SK-N-SH treated with all-trans-retinoic acid at 6 μM for 48 hours (cell line): ENCODE results near the gene MYH9.

ENCODE experiments used
- ARNTL ChIP-seq: fragments of 450-650 bp; formaldehyde crosslinking; IDR thresholded peaks from 2 replicates; pipeline ENCODE4 v1.5.0; 2020; ENCODE audit warnings: low read depth, mild to moderate bottlenecking, moderate library complexity, borderline replicate concordance
- RARB ChIP-seq: fragments of 250-450 bp; sonication (Bioruptor Pico); IDR thresholded peaks from 2 replicates; pipeline ENCODE4 v1.8.0; 2021; ENCODE audit warnings: mild to moderate bottlenecking, moderate library complexity
- TCF4 ChIP-seq: fragments of 250-450 bp; sonication (Bioruptor Pico); IDR thresholded peaks from 2 replicates; pipeline ENCODE4 v1.8.0; 2021; ENCODE audit warnings: mild to moderate bottlenecking, moderate library complexity, borderline replicate concordance
- TF ChIP-seq, protein P1 (sequence below): fragments of 250-450 bp; sonication (Bioruptor Pico); IDR thresholded peaks from 2 replicates; pipeline ENCODE4 v1.5.1; 2021; ENCODE audit warnings: mild to moderate bottlenecking, moderate library complexity

DNA sequence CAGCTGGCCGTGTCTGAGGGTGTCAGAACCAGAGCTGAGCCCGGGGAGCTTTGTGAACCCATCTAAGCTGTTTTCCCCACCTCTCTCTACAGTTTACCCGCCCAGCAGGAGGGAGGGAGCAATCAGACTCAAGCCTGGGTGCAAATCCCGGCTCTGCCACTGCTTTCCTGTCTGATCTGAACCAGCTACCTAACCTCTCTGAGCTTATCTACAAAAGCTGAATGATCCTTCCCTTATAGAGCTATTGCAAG lies 148.7 kb downstream of the MYH9 start:
- TF ChIP-seq ARNTL (no peak), RARB (CRISPR knock-in tag) (no peak), TCF4 (CRISPR knock-in tag) (no peak)
- TF ChIP-seq, protein P1, sequence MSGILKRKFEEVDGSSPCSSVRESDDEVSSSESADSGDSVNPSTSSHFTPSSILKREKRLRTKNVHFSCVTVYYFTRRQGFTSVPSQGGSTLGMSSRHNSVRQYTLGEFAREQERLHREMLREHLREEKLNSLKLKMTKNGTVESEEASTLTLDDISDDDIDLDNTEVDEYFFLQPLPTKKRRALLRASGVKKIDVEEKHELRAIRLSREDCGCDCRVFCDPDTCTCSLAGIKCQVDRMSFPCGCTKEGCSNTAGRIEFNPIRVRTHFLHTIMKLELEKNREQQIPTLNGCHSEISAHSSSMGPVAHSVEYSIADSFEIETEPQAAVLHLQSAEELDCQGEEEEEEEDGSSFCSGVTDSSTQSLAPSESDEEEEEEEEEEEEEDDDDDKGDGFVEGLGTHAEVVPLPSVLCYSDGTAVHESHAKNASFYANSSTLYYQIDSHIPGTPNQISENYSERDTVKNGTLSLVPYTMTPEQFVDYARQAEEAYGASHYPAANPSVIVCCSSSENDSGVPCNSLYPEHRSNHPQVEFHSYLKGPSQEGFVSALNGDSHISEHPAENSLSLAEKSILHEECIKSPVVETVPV (CRISPR knock-in tag), result no peak
